Mucosa of stomach (tissue), 1 donor: ENCODE data around the gene L2HGDH.

Source experiments
- H3K27me3 ChIP-seq: one replicate; pipeline ENCODE4 v1.7.0; 2013; ENCODE audit warnings: mild to moderate bottlenecking, low read length; ENCODE audit not compliant: control insufficient read depth, insufficient read depth
- H3K36me3 ChIP-seq: one replicate; pipeline ENCODE4 v1.7.0; 2013; ENCODE audit warnings: low read length; ENCODE audit not compliant: control insufficient read depth, insufficient read depth
- H3K4me1 ChIP-seq: one replicate; pipeline ENCODE4 v1.7.0; 2013; ENCODE audit warnings: mild to moderate bottlenecking, low read length; ENCODE audit not compliant: control insufficient read depth, insufficient read depth
- H3K4me3 ChIP-seq: one replicate; pipeline ENCODE4 v1.7.0; 2013; ENCODE audit warnings: low read length
- H3K9ac ChIP-seq: one replicate; pipeline ENCODE4 v1.7.0; 2013; ENCODE audit warnings: mild to moderate bottlenecking, low read length, moderate library complexity
- H3K9me3 ChIP-seq: one replicate; pipeline ENCODE4 v1.7.0; 2013; ENCODE audit warnings: mild to moderate bottlenecking, low read length, moderate library complexity; ENCODE audit not compliant: control insufficient read depth
- donor health status: Pancreatic carcinoma.

Gene L2HGDH

GRCh38 chr14:50263321-50263720, 48.7 kb downstream of the L2HGDH start:
- no peaks in the 10 kb centered on the region for H3K4me1 ChIP-seq
- no peaks in the 10 kb centered on the region for H3K9me3 ChIP-seq
- H3K36me3 ChIP-seq: no peaks in the 10 kb centered on the region
- no peak overlapping the region for H3K9ac ChIP-seq
- H3K27me3 ChIP-seq: no peaks in the 10 kb centered on the region
- no peak overlapping the region for H3K4me3 ChIP-seq

GRCh38 chr14:50262865-50263264, 49.2 kb downstream of the L2HGDH start:
- Histone ChIP-seq H3K4me1 (no peaks in the 10 kb centered on the region), H3K9ac (no peak overlapping the region), H3K36me3 (no peaks in the 10 kb centered on the region), H3K9me3 (no peaks in the 10 kb centered on the region), H3K27me3 (no peaks in the 10 kb centered on the region), H3K4me3 (no peak overlapping the region)

GRCh38 chr14:50260511-50260910, 51.5 kb downstream of the L2HGDH start:
- Histone ChIP-seq H3K36me3 (no peaks in the 10 kb centered on the region), H3K4me3 (no peak overlapping the region), H3K9ac (no peak overlapping the region), H3K9me3 (no peaks in the 10 kb centered on the region), H3K4me1 (no peaks in the 10 kb centered on the region), H3K27me3 (no peaks in the 10 kb centered on the region)

- H3K9ac ChIP-seq: no peak overlapping the region
- no peak overlapping the region for H3K4me3 ChIP-seq
- no peaks in the 10 kb centered on the region for H3K27me3 ChIP-seq
- no peaks in the 10 kb centered on the region for H3K4me1 ChIP-seq
- H3K9me3 ChIP-seq: no peaks in the 10 kb centered on the region
- H3K36me3 ChIP-seq: no peaks in the 10 kb centered on the region
Measured at GRCh38 chr14:50260072-50260471, 52.0 kb downstream of the L2HGDH start.

GRCh38 chr14:50257732-50258131, 54.3 kb downstream of the L2HGDH start:
- no peaks in the 10 kb centered on the region for H3K4me1 ChIP-seq
- H3K27me3 ChIP-seq: no peaks in the 10 kb centered on the region
- H3K9me3 ChIP-seq: no peaks in the 10 kb centered on the region
- H3K9ac ChIP-seq: no peak overlapping the region
- H3K4me3 ChIP-seq: no peak overlapping the region
- no peaks in the 10 kb centered on the region for H3K36me3 ChIP-seq

- no peak overlapping the region for H3K4me3 ChIP-seq
- H3K4me1 ChIP-seq: no peaks in the 10 kb centered on the region
- H3K9ac ChIP-seq: no peak overlapping the region
- H3K9me3 ChIP-seq: no peaks in the 10 kb centered on the region
- H3K27me3 ChIP-seq: no peaks in the 10 kb centered on the region
- no peaks in the 10 kb centered on the region for H3K36me3 ChIP-seq
Measured at GRCh38 chr14:50254248-50254647, 57.8 kb downstream of the L2HGDH start.

- Histone ChIP-seq H3K9ac (no peak overlapping the region), H3K27me3 (no peaks in the 10 kb centered on the region), H3K9me3 (no peaks in the 10 kb centered on the region), H3K4me1 (no peaks in the 10 kb centered on the region), H3K4me3 (no peak overlapping the region), H3K36me3 (no peaks in the 10 kb centered on the region)
Measured at GRCh38 chr14:50249136-50249775, 62.8 kb downstream of the L2HGDH start.

- H3K4me3 ChIP-seq: no peak overlapping the region
- no peaks in the 10 kb centered on the region for H3K27me3 ChIP-seq
- H3K9ac ChIP-seq: no peak overlapping the region
- H3K4me1 ChIP-seq: no peaks in the 10 kb centered on the region
- no peaks in the 10 kb centered on the region for H3K9me3 ChIP-seq
- no peaks in the 10 kb centered on the region for H3K36me3 ChIP-seq
Measured at GRCh38 chr14:50247245-50247644, 64.8 kb downstream of the L2HGDH start.

GRCh38 chr14:50242566-50243310, 69.3 kb downstream of the L2HGDH start:
- no peak overlapping the region for H3K4me3 ChIP-seq
- no peaks in the 10 kb centered on the region for H3K9me3 ChIP-seq
- no peak overlapping the region for H3K9ac ChIP-seq
- H3K4me1 ChIP-seq: peaks cover under 1% of the 10 kb centered on the region
- H3K36me3 ChIP-seq: no peaks in the 10 kb centered on the region
- H3K27me3 ChIP-seq: no peaks in the 10 kb centered on the region

GRCh38 chr14:50242096-50242495, 69.9 kb downstream of the L2HGDH start:
- peaks cover 4% of the 10 kb centered on the region for H3K4me1 ChIP-seq
- H3K9me3 ChIP-seq: no peaks in the 10 kb centered on the region
- no peaks in the 10 kb centered on the region for H3K27me3 ChIP-seq
- H3K4me3 ChIP-seq: no peak overlapping the region
- H3K9ac ChIP-seq: no peak overlapping the region
- no peaks in the 10 kb centered on the region for H3K36me3 ChIP-seq

GRCh38 chr14:50237427-50237826, 74.6 kb downstream of the L2HGDH start:
- Histone ChIP-seq H3K27me3 (no peaks in the 10 kb centered on the region), H3K4me3 (no peak overlapping the region), H3K9ac (no peak overlapping the region), H3K36me3 (no peaks in the 10 kb centered on the region), H3K4me1 (peaks cover 4% of the 10 kb centered on the region), H3K9me3 (no peaks in the 10 kb centered on the region)

- H3K4me3 ChIP-seq: no peak overlapping the region
- H3K4me1 ChIP-seq: peaks cover 14% of the 10 kb centered on the region
- H3K9me3 ChIP-seq: no peaks in the 10 kb centered on the region
- H3K9ac ChIP-seq: no peak overlapping the region
- no peaks in the 10 kb centered on the region for H3K36me3 ChIP-seq
- H3K27me3 ChIP-seq: no peaks in the 10 kb centered on the region
Measured at GRCh38 chr14:50233951-50234250, 78.1 kb downstream of the L2HGDH start.
